HFF-Myc (cell line): ENCODE measurements around the gene ARG2.
"Not testable (repeated sequence)": the region's sequence is repeated elsewhere in the genome, so short reads cannot be mapped to it uniquely, and the experiment has no call there.

Experiments used
- DNase-seq: peaks from one replicate; pipeline ENCODE4 v3.0.0-alpha.2; 2011; ENCODE audit warnings: low read depth; ENCODE audit errors: extremely low read depth
- H3K4me3 ChIP-seq: replicated peaks from 2 replicates; pipeline ENCODE4 v1.5.1; 2011; ENCODE audit warnings: low read depth, mild to moderate bottlenecking, control low read depth, low read length
- TF ChIP-seq, protein P1 (sequence below): IDR thresholded peaks from 2 replicates; pipeline ENCODE4 v1.5.1; 2012; ENCODE audit warnings: mild to moderate bottlenecking, low read depth, low read length, control low read depth; ENCODE audit errors: missing control alignments

The ARG2 gene

DNA sequence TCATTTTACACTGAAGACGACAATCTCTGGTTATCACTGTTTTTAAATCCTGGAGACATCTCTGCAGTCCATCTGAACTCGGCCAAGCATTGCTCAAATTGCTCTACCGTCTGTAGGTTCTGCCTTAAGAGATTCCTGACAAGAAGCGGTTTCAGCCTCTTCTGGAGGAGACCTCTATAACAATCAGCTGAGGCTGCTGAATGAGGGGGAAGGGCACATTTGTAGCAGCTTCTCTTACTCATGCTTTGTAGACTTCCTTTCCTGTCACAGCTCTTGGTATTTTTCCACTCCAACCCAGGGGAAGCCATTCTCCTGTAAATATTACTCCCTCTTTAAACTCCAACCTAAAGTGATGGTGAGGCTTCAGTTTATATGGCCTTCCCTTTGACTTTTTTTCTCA lies 3.0 kb downstream of the ARG2 start:
- DNase-seq, result peak; percentile 77
- no peak overlapping the region for H3K4me3 ChIP-seq
- TF ChIP-seq, protein P1, sequence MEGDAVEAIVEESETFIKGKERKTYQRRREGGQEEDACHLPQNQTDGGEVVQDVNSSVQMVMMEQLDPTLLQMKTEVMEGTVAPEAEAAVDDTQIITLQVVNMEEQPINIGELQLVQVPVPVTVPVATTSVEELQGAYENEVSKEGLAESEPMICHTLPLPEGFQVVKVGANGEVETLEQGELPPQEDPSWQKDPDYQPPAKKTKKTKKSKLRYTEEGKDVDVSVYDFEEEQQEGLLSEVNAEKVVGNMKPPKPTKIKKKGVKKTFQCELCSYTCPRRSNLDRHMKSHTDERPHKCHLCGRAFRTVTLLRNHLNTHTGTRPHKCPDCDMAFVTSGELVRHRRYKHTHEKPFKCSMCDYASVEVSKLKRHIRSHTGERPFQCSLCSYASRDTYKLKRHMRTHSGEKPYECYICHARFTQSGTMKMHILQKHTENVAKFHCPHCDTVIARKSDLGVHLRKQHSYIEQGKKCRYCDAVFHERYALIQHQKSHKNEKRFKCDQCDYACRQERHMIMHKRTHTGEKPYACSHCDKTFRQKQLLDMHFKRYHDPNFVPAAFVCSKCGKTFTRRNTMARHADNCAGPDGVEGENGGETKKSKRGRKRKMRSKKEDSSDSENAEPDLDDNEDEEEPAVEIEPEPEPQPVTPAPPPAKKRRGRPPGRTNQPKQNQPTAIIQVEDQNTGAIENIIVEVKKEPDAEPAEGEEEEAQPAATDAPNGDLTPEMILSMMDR, result no peak

- DNase-seq, result no peak
- H3K4me3 ChIP-seq, result no peak overlapping the region
- TF ChIP-seq, protein P1, result no peak
Measured at GRCh38 chr14:67623114-67623513, 3.4 kb downstream of the ARG2 start.

DNA sequence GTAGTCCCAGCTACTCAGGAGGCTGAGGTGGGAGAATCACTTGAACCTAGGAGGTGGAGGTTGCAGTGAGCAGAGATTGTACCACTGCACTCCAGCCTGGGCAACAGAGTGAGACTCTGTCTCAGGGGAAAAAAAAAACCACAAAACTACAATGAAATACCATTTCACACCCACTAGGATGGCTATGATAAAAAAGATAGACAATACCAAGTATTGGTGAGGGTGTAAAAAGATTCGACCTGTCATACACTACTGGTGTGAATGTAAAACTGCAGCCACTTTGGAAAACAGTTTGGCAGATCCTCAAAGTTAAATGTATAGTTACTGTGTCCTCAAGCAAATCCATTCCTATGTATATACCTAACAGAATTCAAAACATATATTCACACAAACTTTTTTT lies 6.4 kb downstream of the ARG2 start:
- DNase-seq, H3K4me3 ChIP-seq: not testable (repeated sequence)

DNA sequence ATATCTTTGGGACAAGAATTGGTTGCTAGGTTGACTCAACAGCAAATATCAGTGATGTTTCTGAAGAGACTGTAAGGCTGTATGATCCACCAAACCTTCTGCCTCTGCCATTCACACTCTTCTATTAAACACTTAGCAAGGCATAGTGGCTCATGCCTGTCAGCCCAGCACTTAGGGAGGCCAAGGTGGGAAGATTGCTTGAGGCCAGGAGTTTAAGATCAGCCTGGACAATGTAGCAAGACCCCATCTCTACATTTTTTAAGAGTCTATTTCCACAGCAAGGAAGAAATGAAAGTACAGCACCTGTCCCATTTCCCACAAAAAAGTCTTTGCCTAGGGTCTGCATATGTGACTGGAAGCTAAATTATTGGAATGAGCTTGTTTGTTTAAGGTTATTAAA lies 7.8 kb downstream of the ARG2 start:
- DNase-seq, result no peak
- H3K4me3 ChIP-seq, result no peak overlapping the region
- TF ChIP-seq, protein P1, result no peak

GRCh38 chr14:67630186-67630585 lies 10.5 kb downstream of the ARG2 start:
- TF ChIP-seq, protein P1, result no peak
- H3K4me3 ChIP-seq, result no peak overlapping the region
- DNase-seq, result no peak

DNA sequence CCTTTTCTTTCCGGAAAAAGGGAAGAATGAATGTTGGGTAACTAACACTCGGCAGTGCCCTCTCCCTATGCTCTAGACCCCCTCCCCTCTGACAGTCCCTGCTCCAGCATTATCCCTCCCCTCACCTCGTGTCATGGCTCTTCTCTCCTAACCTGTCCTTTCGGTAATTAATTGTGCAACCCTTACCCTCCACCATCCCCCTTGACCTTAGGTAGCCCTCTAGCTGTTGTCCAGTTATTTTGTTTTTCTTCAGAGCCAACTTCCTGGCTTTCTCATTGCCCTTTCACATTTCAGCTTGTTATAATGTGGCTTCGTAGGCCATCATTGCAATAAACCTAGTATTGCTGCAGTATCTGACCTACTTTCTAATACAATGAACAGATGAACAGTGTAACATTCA lies 11.2 kb downstream of the ARG2 start:
- TF ChIP-seq, protein P1, result no peak
- DNase-seq, result no peak
- no peak overlapping the region for H3K4me3 ChIP-seq

- TF ChIP-seq, protein P1, result no peak
- no peak for DNase-seq
- H3K4me3 ChIP-seq, result no peak overlapping the region
Measured at GRCh38 chr14:67633451-67634147, 13.9 kb downstream of the ARG2 start.
